HCT116 (cell line): ENCODE measurements around the gene SACM1L.
"Not testable (repeated sequence)": the region's sequence is repeated elsewhere in the genome, so short reads cannot be mapped to it uniquely, and the experiment has no call there.

Experiments
- CTCF ChIP-seq, 3 experiments: fragments of 200-600 bp in 1 of 3; sonication (generic) in 1 of 3; IDR thresholded peaks in 2 of 3; conservative IDR thresholded peaks in 1 of 3; 2 replicates each; pipeline ENCODE4 v1.5.1; 2012 to 2017; ENCODE audit warnings: low read depth in 2 of 3, low read length in 2 of 3, antibody characterized with exemption in 1 of 3, borderline replicate concordance in 1 of 3, control low read depth in 1 of 3, mild to moderate bottlenecking in 1 of 3, mixed read lengths in 1 of 3, mixed run types in 1 of 3, moderate library complexity in 1 of 3; ENCODE audit not compliant: insufficient read depth in 1 of 3
- JUND ChIP-seq: IDR thresholded peaks from 2 replicates; pipeline ENCODE4 v1.6.1; 2012
- POLR2A ChIP-seq: IDR thresholded peaks from 2 replicates; pipeline ENCODE4 v1.7.0; 2011; ENCODE audit warnings: borderline replicate concordance; ENCODE audit not compliant: insufficient read depth, insufficient read length; ENCODE audit errors: extremely low read depth
- POLR2AphosphoS5 ChIP-seq: IDR thresholded peaks from 2 replicates; pipeline ENCODE4 v1.6.1; 2011; ENCODE audit warnings: mild to moderate bottlenecking, low read depth, low read length, moderate library complexity
- RAD21 ChIP-seq: IDR thresholded peaks from 2 replicates; pipeline ENCODE4 v1.6.1; 2012; ENCODE audit warnings: low read depth, mild to moderate bottlenecking
- TCF7L2 ChIP-seq: IDR thresholded peaks from 2 replicates; pipeline ENCODE4 v1.7.0; 2011; ENCODE audit warnings: borderline replicate concordance, inconsistent platforms; ENCODE audit not compliant: insufficient read depth, insufficient read length; ENCODE audit errors: extremely low read depth
- ZFX ChIP-seq: fragments of 450-650 bp; IDR thresholded peaks from 2 replicates; pipeline ENCODE4 v1.6.1; 2017
- ZNF274 ChIP-seq: fragments of 200-500 bp; sonication (Bioruptor generic); IDR thresholded peaks from 2 replicates; pipeline ENCODE4 v1.6.1; 2014; ENCODE audit warnings: mild to moderate bottlenecking, low read depth, low read length, inconsistent platforms

GRCh38 chr3:45749036-45749600, 59.9 kb downstream of the SACM1L start:
- not testable (repeated sequence) for TF ChIP-seq RAD21; TCF7L2; POLR2A; CTCF (IDR thresholded peaks at IDR 0.05 in 2 of 3, conservative IDR thresholded peaks at IDR 0.05 in 1 of 3; ENCODE audit: borderline replicate concordance in 1 of 3, insufficient read depth in 1 of 3, low read depth in 2 of 3, low read length in 2 of 3); ZFX; ZNF274; POLR2AphosphoS5; JUND
